Loucy (cell line): Measurements from ENCODE around the gene HTD2.

Experiments
- CTCF ChIP-seq: fragments of 200-600 bp; sonication (generic); conservative IDR thresholded peaks from 2 replicates; pipeline ENCODE4 v1.5.1; 2014; ENCODE audit warnings: mild to moderate bottlenecking, antibody characterized with exemption, low read length
- EZH2phosphoT487 ChIP-seq: fragments of 200-600 bp; IDR thresholded peaks from 2 replicates; pipeline ENCODE4 v1.6.1; 2018; ENCODE audit warnings: antibody characterized with exemption, mild to moderate bottlenecking, moderate library complexity, borderline replicate concordance

GRCh38 chr3:58325525-58325992 is 19.2 kb downstream of the HTD2 start:
- TF ChIP-seq CTCF, result no peak
- no peak for TF ChIP-seq EZH2phosphoT487
